Ascending aorta (tissue), 2 donors: Measurements from ENCODE around the gene CIITA. TPM values are rescaled to one million over a fixed set of nuclear protein-coding genes. Genes with fewer than 3 reads are reported as not detected.

Experiments
- DNase-seq, 2 donors: peaks; one replicate each; pipeline ENCODE4 v3.0.0-alpha.2; 2019; ENCODE audit warnings: low spot score in 2 of 2
- H3K27ac ChIP-seq, 2 donors: fragments of 200-600 bp; sonication (generic); one replicate each; pipeline ENCODE4 v1.5.1; 2016 to 2017; ENCODE audit warnings: mild to moderate bottlenecking in 1 of 2
- H3K27me3 ChIP-seq: fragments of 200-600 bp; sonication (generic); one replicate; pipeline ENCODE4 v1.5.1; 2017
- H3K36me3 ChIP-seq, 2 donors: fragments of 200-600 bp; sonication (generic); one replicate each; pipeline ENCODE4 v1.5.1; 2016
- H3K4me1 ChIP-seq, 2 donors: fragments of 200-600 bp; sonication (generic); one replicate each; pipeline ENCODE4 v1.5.1; 2016 to 2017; ENCODE audit warnings: mild to moderate bottlenecking in 1 of 2
- H3K4me3 ChIP-seq, 2 donors: fragments of 200-600 bp; sonication (generic); one replicate each; pipeline ENCODE4 v1.5.1; 2016 to 2017; ENCODE audit warnings: mild to moderate bottlenecking in 1 of 2
- H3K9me3 ChIP-seq, 2 donors: fragments of 200-600 bp; sonication (generic); one replicate each; pipeline ENCODE4 v1.5.1; 2016
- intact Hi-C: fragments of 100-400 bp; cut with DNase I; formaldehyde crosslinking; loops from one replicate; pipeline ENCODE4 v1.15.1; 2023
- total RNA-seq: library from RNA; depleted of rRNA; stranded (reverse); fragments of >200 nt; gene quantifications from one replicate; pipeline ENCODE4 v1.1.0, GENCODE V29; 2016
- TF ChIP-seq, protein P1 (sequence below), 3 experiments: fragments of 200-600 bp in 2 of 3; fragments of 450-650 bp in 1 of 3; sonication (generic) in 2 of 3; IDR thresholded peaks; one replicate each; pipeline ENCODE4 v1.5.1; 2016 to 2019; ENCODE audit warnings: antibody characterized with exemption in 3 of 3, mild to moderate bottlenecking in 1 of 3, moderate library complexity in 1 of 3

Gene CIITA
- total RNA-seq, 1 donor from 2014 or later = 19.4 TPM

DNA sequence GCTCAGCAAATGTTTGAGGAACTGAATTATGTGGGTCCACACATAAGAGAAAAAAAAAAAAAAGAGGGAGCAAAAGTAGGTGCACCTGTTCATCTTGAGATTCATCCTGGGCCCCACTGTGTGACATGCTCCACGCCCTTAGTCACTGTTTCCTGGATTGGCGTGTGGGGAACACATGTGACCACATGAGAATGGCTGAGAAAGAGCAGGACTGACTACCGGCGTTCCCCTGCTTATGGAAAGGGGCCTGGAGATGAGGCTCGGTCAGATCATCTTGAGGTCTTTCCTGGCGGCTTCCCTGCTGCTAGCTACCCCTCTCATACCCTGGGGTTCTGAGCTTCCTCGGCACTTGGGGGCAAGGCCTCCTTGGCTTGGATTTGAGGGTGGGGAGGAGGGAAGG lies 61.3 kb downstream of the CIITA start:
- TF ChIP-seq, protein P1, sequence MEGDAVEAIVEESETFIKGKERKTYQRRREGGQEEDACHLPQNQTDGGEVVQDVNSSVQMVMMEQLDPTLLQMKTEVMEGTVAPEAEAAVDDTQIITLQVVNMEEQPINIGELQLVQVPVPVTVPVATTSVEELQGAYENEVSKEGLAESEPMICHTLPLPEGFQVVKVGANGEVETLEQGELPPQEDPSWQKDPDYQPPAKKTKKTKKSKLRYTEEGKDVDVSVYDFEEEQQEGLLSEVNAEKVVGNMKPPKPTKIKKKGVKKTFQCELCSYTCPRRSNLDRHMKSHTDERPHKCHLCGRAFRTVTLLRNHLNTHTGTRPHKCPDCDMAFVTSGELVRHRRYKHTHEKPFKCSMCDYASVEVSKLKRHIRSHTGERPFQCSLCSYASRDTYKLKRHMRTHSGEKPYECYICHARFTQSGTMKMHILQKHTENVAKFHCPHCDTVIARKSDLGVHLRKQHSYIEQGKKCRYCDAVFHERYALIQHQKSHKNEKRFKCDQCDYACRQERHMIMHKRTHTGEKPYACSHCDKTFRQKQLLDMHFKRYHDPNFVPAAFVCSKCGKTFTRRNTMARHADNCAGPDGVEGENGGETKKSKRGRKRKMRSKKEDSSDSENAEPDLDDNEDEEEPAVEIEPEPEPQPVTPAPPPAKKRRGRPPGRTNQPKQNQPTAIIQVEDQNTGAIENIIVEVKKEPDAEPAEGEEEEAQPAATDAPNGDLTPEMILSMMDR (IDR thresholded peaks at IDR 0.05) = no peak
- Histone ChIP-seq H3K4me3 (peak overlapping the region; percentile 47 to 97), H3K36me3 (peaks cover 0 to 6% of the 10 kb centered on the region in 2 donors), H3K27ac (peak overlapping the region; percentile 83 to 95), H3K9me3 (no peaks in the 10 kb centered on the region), H3K4me1 (peaks cover 21 to 71% of the 10 kb centered on the region in 2 donors), H3K27me3 (no peaks in the 10 kb centered on the region)
- no peak for DNase-seq
- intact Hi-C loops = no loop called here

DNA sequence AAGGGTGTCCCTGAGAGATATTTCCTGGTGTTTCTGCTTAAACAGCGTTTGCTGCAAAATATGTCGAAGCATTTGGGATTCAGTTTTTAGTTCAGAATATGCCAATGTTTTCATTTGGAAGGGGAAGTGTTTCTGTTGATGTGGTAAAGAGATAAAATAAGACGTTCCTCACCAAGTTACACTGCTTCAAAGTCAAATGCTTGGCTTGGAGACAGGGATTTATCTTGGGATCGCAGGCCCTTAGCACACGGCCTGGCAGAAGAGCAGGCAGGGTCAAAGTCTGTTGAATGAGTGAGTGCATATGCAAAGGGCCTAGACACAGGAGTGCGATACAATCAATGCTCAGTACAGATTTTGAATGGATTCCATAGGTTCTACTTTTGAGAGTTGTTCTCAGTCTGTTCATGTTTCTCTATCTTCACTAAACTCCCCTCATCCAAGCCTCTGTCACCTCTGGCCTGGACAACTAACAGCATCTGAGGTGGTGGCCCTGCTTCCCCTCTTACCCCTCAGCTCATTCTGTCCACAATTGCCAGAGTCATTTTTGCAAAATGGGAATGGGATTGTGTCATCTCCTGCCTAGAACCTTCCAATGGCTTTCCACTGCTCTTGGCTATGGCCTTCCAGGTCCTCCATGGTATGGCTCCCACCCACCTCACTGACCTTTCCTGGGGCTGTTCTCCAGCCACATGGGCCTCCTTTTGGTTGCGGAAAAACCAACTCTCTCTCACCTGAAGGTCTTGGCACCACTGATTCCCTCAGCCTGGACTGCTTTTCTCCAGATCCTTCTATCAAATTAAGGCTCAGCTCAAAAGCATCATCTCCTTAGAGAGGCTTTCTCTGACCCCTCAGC lies 62.0 kb downstream of the CIITA start:
- H3K27me3 ChIP-seq = no peaks in the 10 kb centered on the region
- H3K4me1 ChIP-seq = peaks cover 14 to 70% of the 10 kb centered on the region in 2 donors
- no peaks in the 10 kb centered on the region for H3K36me3 ChIP-seq
- peak overlapping the region; percentile 60 to 97 for H3K4me3 ChIP-seq
- TF ChIP-seq, protein P1 (IDR thresholded peaks at IDR 0.05) = no peak
- peak overlapping the region; percentile 83 to 95 for H3K27ac ChIP-seq
- intact Hi-C loops = no loop called here
- no peaks in the 10 kb centered on the region for H3K9me3 ChIP-seq
- no peak for DNase-seq

DNA sequence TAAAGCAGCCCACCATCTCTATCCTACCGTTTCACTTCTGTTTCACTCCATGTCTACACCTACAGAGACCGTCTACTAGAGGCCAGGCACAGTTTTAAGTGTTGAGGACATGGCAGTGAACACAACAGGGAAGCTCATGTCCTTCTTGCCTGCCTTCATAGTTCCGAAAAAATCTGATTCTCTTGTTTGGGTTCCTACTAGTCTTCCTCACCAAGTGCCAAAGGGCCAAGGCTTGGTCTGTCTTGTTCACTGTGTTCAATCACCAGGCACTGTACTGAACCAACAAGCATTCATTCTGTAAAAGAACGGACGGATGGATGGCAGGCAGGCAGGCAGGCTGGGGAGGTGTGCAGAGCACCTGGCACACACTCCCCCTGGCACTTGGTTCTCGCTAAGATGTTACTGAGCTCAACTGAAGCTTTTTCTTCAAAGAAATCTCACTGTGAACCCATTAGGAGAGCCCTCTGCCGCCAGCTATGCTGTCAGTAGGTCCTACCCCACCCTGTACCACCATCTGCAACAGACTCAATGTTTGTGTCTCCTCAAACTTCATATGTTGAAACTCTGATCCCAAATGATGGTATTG lies 62.7 kb downstream of the CIITA start:
- peak overlapping the region; percentile 60 to 97 for H3K4me3 ChIP-seq
- no peaks in the 10 kb centered on the region for H3K9me3 ChIP-seq
- H3K27ac ChIP-seq = peak overlapping the region; percentile 83 to 95
- H3K4me1 ChIP-seq = peaks cover 13 to 64% of the 10 kb centered on the region in 2 donors
- H3K36me3 ChIP-seq = no peaks in the 10 kb centered on the region
- DNase-seq = no peak
- TF ChIP-seq, protein P1 (IDR thresholded peaks at IDR 0.05) = no peak
- intact Hi-C loops = loop anchor here (10.0 kb wide), 2 partner anchors 805 to 1845 kb away; partner anchors contain the start of genes HAPSTR1 and TXNDC11
- H3K27me3 ChIP-seq = no peaks in the 10 kb centered on the region

DNA sequence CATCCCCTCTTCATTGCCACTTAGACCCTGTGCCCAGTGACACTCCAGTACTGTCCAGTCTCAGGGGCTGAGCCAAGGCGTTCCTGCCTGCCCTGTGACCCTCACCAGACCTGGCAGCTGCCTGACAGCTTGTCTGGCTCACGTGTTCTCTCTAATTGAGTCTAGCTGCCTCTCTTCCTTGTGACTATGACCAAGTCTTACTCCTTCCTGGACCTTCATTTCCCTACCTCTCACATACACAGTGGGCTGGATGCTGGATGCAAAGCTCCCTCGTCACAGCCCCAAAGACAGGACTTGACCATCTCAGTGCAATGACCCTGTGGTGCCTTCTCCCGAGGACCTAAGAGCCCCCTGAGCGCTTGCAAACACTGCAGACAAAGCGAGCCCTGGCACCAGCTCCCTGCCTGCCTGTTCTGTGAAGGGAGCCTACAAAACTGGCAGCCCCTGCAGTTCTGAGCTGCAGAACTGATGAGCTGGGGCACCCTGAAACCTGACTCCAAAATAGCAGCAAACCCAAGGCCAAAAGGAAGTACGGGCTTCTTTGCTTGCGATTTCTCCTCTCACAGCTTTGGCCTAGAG lies 63.6 kb downstream of the CIITA start:
- DNase-seq = no peak
- intact Hi-C loops = loop anchor here (10.0 kb wide), 2 partner anchors 804 to 1846 kb away; partner anchors contain the start of genes HAPSTR1 and TXNDC11
- H3K4me1 ChIP-seq = peaks cover 20 to 65% of the 10 kb centered on the region in 2 donors

More for the DNA sequence above, 63.6 kb downstream of the CIITA start:
- Histone ChIP-seq H3K27ac (peak overlapping the region; percentile 83 to 95), H3K36me3 (no peaks in the 10 kb centered on the region), H3K27me3 (no peaks in the 10 kb centered on the region), H3K4me3 (peak overlapping the region; percentile 60 to 97), H3K9me3 (no peaks in the 10 kb centered on the region)
- TF ChIP-seq, protein P1 (IDR thresholded peaks at IDR 0.05) = no peak
